ENCODE data around the gene ERRFI1. TPM values are rescaled to one million over a fixed set of nuclear protein-coding genes. Genes with fewer than 3 reads are reported as not detected.

The ERRFI1 gene
- total RNA-seq, 1 experiment from 2014 or later: 313 TPM

DNA sequence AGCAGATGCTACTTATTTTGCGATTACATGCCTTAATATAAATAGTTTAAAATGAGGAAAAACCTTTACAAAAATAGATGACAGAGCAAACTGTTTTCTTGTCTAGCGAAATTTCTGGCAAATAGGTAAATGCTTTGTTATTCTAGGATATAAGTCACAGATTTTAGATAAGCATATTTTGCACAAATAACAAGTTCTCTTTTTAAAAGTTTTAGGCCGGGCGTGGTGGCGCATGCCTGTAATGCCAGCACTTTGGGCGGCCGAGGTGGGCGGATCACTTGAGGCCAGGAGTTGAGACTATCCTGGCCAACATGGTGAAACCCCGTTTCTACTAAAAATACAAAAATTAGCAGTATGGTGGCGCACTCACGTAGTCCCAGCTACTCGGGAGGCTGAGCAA, 20.3 kb upstream of the ERRFI1 start:
- no peak for DNase-seq (ENCODE audit: low read depth)

DNA sequence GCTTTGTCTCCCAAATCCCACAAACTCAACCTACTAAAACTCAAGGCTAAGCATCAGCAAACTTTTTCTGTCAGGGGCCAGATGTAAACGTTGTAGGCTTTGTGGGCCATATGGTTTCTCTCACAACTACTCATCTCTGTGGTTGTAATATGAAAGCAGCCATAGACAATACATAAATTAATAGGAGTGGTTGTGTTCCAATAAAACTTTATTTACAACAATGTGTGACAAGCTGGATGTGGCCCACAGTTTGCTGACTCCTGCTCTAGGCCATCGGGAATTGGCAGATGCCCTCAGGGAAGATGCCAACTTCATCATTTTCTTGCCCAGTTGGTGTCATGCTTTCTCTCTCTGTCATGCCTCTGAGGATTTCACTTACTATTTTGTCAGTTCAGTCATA, 17.5 kb upstream of the ERRFI1 start:
- no peak for DNase-seq (ENCODE audit: low read depth)

DNA sequence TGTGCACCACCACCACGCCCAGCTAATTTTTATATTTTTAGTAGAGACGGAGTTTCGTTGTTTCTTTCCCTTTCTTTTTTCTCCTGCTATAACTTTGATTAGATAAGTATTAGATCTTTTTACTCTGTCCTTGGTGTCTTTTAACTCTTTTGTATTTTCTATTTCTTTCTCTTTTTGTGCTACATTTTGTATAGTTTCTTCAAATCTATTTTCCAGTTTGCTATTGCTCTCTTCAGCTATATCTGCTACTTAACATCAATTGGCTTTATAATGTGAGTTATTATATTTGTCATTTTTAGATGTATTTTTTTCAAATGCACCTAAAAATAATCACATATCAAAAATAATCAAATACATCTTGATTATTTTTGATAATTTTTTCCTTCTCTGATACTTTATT, 16.0 kb upstream of the ERRFI1 start:
- no peak for DNase-seq (ENCODE audit: low read depth)

DNA sequence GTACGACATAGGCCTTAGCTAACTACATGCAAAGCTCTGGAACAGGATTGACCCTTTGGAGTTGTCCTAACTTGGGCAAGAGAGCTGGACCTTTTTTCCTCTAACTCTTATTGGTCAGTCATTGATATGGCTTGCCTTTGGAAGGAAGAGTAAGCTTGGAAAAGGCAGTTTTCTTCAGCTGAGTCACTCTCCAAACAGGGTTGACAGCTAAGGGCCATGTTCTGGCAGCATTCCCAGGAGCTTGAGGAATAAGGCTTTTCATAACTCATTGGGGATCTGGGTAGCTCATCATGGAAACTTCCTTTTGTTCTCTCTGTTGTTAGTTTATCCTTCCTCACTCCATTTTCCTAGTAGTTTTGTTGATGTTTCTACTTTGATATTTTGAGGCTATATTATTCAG, 14.5 kb upstream of the ERRFI1 start:
- peak; percentile 99 for DNase-seq (ENCODE audit: low read depth)

DNA sequence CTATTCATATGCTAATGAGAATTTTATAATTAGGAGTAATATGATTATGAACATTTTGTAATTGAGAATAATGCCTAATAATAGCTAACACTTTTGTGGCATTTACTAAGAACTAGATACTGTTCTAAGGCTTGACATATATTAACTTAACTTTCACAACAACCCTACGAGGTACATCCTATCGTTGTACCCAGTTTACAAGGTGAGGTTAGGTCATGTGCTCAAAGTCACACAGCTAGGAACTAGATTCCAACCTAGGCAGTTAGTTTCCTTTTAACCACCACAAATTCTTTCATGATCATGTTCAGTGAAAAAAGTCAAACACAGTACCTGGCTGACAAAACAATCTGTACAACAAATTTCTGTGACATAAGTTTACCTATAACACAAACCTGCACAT, 13.0 kb upstream of the ERRFI1 start:
- no peak for DNase-seq (ENCODE audit: low read depth)

DNA sequence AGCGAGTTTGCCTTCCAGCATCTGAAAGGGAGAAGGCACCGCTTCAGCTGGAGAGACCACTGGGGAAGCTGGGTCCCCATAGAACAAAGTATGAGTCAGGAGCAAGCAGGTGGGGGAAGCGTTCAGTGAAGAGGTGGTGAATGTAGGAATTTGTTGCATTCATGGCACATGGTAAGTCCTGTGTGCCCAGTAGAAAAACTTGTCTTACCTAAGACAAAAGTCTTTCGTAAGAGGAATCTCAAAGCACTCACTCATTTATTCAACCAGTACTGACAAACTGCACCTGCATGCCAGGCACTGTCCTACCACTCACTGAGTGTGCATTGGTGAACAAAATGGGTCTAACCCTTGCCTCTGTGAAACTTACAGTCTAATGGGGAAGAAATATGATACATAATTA, 9.2 kb upstream of the ERRFI1 start:
- DNase-seq (ENCODE audit: low read depth): peak; percentile 8

DNA sequence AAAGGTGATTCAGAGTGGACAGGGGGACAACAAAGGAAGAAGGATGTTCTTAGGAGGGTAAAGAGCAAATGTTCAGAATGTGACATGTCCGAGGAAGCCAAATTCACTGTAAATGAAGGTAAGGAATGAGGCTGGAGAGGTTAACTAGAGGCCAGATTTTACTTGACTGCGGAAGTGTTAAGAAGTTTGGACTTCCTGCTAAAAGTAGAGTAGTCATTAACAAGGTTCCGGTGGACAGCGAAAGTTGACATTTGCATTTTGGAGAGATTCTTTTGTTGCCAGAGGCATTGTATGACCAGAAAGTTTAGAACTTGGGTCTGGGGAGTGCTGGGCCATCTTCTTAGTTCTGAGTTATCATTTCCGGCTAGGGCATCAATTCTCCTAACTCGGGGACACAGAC, 7.2 kb upstream of the ERRFI1 start:
- DNase-seq (ENCODE audit: low read depth): no peak

DNA sequence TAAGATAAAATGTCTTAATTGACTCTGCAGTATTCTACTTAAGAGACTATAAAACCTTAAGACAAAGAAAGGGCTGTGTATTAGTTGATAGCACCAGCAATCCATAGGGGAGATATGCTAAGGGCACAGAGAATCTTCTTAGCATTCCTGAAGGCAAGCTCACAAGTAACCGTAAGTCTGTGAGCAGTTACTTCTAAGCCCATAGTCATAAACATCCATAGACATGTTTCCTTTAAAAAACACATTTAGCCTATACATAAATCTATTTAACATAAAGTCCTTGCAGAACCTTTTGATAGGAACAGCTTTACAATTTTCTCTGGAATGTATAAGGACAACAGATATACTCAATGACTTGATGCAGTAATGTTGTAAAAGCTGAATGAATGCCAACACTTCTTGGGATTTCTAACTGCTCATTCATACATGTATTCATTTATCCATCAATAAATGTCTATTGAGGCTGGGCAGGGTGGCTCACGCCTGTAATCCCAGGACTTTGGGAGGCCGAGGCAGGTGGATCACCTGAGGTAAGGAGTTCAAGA, 6.3 kb upstream of the ERRFI1 start:
- DNase-seq (ENCODE audit: low read depth): no peak

DNA sequence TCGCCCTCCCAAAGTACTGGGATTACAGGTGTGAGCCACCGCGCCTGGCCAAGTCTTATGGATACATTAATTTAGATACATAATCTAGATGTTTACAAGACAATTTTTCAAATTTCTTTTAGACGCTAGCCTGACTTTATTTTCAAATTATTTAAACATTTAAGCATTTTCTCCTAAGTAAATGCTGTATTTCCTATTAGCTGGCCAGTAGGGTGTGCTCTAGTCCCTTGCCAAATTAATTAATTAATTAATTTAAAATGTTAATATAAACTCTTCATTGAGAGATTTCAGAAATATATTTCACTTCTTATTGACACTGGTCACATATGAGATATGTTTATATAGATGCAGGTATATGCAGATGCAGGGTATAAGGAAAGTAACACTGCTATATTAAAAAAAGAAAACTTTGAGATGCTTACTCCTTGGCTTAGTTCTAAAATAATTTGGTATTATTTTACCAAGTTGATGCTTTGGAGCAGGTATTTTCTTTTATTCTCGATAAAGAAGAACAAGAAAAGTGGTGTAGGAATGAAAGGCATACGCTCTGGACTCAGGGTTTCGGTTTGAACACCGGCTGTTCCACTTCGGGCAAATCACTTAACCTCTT, 5.2 kb upstream of the ERRFI1 start:
- peak; percentile 65 for DNase-seq (ENCODE audit: low read depth)

DNA sequence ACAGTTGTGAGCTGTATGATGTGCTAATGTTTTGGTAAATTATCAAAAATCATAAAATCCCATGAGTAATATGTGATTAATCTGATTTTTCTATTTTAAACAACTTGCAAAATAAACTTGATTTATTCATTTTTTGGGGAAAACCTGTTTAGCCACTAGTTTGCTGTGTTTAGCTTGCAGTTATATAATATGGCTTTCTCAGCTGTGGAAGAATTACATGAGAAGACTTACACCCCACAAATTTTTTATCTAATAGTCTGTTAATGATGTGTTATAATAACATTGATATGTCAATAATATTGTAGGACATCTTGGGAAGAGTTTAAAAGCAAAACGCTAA, 2.4 kb upstream of the ERRFI1 start:
- DNase-seq (ENCODE audit: low read depth): no peak

DNA sequence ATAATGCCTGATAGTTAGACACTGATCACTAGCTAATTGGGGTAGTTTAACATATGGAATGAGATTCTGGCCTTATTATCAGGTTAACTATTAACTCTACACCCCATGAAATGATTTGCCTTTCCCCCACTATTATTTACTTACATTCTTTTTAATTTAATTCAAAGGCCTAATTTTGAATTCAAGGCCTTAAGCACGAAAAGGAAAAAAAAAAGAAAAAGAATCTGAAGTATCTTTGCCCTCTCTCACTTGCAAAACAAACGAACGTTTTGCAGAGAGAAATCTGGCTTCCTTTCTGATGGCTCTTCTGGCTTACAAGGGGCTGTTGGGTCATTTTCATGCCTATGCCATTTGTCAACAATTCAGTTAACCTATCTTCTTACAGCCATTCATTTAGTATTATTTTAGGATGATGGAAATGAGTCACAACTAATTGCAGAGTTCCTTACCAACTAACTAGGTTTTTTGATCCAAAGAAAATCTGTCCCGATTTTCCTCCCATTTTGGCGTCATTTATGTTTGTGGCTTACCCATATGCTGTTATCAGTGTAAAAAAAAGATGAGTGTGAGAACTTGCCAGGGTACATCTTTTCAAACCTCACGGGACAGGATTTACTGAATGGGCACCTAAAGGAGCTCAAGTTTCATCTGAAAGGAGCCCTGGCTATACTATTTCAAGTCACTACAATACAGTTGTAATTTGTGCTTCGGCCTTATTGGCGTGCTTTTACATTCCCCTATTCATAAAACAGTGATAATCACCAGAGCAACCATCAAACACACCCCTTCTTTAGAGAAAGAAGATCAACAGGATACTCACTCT, 1.9 kb upstream of the ERRFI1 start:
- peak; percentile 88 for DNase-seq (ENCODE audit: low read depth)

DNA sequence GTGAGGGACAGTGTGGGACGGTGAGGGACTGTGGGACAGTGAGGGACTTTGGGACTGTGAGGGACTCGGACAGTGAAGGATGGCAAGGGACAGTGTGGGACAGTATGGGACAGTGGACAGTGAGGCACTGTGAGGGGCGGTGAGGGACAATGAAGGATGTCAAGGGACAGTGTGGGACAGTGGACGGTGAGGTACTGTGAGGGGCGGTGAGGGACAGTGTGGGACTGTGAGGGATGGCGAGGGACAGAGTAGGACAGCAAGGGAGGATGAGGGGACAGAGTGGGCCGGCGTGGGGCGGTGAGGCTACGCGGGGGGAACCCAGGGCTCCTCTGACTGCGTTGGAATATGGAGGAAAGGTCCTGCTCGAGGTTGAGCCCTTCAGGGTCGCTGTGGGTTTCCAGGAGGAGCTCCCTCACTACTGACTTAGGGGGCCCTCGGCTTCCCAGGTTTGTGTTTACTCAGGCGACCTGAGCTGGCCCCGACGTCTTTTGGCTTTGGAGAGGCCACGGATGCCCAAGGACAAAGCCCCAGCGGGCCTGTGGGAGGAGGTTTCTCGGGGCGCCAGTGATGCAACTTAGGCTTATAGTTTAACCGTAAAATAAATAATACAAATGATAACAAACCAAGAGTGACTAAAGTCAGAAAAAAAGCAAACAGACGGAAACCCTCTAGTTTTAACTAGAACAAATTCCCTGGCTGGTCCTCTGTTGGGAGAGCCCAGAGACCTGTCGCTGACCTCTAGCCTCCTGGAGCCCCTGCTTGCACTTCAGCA, 1.1 kb upstream of the ERRFI1 start:
- peak; percentile 75 for DNase-seq (ENCODE audit: low read depth)

DNA sequence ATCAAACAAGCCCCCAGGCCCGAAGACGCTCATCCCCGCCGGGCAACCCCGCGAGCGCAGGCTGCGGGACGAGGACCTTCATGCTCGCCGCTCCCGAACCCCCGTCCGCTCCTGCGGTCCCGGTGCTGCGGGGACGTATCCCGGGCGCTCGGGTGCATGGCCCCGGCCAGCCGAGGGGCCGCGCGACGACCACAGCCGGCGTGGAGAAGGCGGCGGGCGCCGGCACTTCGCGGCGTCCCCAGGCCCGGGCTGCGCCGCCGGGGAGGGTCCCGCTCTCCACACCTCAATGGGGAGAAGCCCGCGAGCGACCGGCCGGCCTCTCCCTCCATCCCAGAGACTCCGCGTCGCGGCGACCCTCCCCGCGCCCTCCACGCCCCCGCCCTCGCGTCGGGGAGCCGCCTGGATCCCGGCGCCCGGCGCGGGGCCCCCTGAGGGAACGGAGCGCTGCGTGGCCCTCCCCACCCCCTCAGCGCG, 401 bp downstream of the ERRFI1 start:
- no peak for DNase-seq (ENCODE audit: low read depth)

DNA sequence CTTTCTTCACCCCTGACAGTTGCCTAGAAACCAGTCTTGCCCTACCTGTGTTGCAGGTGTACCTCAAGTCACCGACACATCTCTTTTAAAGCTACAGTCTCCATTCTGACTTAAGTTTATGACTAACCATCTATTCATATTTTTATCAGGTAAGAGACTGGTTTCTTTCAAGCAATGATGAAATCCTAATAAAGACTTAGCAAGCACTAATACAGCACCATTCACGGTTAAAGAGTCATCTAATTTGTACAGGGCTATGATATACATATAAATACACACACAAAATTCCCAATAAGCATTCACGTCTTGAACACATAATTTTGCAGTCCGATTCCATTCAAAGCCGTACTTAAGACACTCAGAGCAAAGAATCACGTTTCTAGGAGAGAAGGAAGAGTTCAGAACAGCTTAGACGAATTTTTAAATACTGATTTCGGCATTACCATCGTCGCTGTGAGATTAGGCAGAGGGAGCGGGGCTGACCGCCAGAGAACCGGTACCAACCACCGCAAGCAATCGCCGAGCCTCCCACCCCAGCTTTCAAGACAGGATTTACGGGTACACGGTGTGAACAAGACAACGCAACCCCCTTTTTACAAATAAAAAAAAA, 943 bp downstream of the ERRFI1 start:
- peak; percentile 49 for DNase-seq (ENCODE audit: low read depth)

DNA sequence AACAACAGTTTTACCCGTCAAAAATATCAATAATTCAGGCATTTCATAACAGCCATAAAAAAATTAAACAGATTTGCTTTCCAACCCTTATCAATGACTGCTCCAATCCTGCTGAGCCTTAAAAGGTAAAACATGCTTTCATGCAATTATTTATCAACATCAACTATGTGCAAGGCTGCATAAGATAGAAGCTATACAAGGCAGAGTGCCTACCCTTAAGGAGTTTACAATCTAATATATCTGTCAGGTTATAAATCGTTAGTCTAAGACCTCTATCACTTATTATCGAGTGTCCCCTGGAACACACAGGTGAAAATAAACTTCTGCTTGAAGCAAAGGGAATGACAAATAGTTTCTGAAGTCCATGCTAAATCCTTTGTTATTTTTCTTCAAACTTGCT, 1.8 kb downstream of the ERRFI1 start:
- peak; percentile 23 for DNase-seq (ENCODE audit: low read depth)

DNA sequence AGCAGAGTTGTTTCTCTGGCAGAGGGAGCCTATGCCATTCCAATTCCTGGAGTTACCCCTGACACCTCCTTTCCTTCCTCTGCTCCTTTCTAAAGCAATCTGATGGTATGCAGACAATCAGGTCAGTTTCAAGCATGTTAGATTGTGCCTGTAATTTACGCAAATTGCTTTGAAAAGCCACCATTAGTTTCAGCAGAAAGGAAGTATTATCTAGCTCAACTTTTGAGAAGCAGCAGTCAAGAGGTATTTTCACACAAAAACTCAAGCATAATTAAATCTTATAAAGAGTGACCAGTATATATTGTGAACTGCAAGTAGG, 2.2 kb downstream of the ERRFI1 start:
- DNase-seq (ENCODE audit: low read depth): peak; percentile 14

DNA sequence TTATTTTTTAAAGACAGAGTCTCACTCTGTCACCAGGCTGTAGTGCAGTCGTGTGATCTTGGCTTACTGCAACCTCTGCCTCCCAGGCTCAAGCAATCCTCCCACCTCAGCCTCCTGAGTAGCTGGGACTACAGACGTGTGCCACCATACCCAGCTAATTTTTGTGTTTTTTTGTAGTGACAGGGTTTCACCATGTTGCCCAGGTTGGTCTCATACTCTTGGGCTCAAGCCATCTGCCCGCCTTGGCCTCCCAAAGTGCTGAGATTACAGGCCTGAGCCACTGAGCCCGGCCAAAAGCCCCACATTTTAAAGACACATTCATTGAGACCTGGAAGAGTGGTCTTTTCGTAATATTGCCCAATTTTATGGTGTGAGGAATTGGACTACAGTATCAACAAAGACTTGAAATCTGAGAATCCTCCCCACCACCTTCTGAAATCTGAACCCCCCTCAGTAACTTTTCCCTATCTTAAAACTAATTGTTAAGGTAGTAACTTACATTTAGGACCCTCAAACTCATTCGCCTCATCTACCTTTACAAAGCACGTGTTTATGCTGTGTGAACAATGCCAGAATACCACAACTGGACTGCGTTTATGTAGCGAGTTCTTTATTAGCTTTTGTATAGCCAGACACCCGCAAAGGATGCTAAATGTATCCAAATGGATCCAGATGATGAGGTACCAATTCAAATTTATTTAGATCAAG, 2.7 kb downstream of the ERRFI1 start:
- peak; percentile 18 for DNase-seq (ENCODE audit: low read depth)

DNA sequence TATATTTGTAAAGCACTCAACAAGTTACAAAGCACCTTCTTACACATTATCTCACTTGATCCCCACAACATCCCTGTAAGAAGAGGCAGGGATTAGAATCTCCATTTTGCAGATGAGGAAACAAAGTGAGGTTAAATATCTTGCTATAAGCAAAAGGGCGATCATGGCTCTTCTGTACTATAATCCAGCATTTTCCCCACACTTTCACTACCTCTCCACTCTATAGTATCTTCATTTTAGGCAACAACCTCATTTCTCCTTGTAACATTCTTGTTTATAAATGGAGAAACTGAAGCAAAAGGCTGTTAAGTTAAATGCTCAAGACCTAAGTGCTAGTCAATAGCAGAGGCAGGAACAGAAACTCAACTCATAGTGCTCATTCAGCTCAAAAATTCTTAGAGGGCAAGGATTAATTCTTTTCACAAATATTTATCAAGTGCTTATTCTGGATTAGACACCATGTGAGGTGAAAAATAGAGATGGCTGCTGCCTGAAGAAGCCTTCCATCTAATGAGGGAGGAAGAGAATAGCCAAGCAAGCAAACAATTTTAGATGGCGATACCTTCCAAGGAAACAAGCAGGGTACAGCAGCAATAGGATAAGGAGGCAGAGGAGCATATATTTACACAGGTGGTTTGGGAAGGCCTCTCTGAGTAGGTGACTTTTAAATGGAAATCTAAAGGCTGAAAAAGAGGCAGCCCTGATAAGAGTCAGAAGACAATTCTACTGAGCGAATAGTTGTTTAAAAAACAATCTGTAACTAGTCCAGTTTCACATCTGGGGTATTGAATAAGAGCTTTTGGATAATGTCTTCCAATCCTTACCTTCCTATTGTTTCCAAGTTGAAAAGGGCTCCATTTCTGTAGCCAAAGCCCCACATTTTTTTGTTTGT, 3.5 kb downstream of the ERRFI1 start:
- DNase-seq (ENCODE audit: low read depth): peak; percentile 19

DNA sequence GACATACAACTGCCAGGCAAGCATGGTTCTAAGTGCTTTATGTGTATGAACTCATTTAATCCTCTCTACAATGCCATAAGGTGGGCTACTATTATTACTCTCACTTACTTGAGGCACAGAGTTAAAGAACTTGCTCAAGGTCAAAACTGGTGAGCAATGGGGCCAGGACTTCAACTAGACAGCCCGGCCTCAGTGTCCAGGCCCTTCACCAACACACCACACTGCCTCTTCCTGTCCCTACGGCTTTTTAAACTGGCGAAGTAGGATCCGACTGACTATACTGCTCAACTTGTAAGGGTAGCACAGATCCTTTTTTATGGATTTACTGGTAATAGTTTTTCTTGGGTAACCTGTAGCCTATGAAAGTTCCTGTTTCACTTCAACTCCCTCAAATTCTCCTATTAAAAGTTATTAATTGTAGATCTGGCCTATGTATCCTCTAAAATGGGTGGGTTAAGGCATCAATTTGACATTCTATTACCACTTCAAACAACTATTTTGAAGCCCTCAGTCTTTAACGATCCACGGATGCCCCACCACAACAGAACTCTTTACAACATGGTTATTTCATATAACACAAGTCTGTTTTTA, 4.3 kb downstream of the ERRFI1 start:
- no peak for DNase-seq (ENCODE audit: low read depth)

DNA sequence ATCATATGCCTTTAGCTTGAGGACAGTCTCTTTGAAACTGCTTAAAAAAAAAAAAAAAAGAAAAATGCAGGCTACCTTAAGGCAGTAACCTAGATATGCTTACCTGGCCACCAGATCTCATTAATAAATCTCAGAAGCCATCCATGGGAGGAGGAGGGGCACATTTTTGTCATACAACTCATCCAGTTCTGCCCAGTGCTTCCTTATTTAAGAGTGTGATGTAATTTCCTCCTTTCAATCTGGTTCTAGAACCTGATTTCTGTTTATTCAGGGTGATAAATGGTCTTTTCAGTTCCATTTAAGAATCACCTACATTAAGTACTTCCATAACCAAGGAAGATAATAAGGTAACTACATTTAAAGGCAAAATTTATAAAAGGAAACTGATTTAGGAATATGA, 6.1 kb downstream of the ERRFI1 start:
- DNase-seq (ENCODE audit: low read depth): peak; percentile 58
